PC-3 (cell line): ENCODE measurements around the gene IL18R1. TPM values are rescaled to one million over a fixed set of nuclear protein-coding genes. Genes with fewer than 3 reads are reported as not detected.
A peak's percentile ranks its signal among the peaks of the same experiment; 100 is the strongest.

ENCODE experiments used
- ATAC-seq: fragments of 200-7000 bp; cut with Tn5 transposase; 2 replicates; pipeline ENCODE4 v1.9.1; 2020; ENCODE audit warnings: mild to moderate bottlenecking, moderate library complexity
- BruUV-seq: library from RNA; stranded (reverse); fragments of 400-500 nt; replicated peaks from 2 replicates; lab custom pipeline; 2021; lab: Mats Ljungman, UMichigan
- CTCF ChIA-PET: fragments of 300-600 bp; sonication (Branson Sonifier 250); formaldehyde crosslinking; loops from one replicate; lab custom pipeline; 2022; ENCODE audit warnings: antibody characterized with exemption; lab: Charles Lee
- POLR2A ChIA-PET: fragments of 300-600 bp; sonication (Branson Sonifier 250); formaldehyde crosslinking; loops from one replicate; lab custom pipeline; 2022; ENCODE audit warnings: antibody characterized with exemption; ENCODE audit not compliant: unreplicated experiment; lab: Charles Lee
- DNase-seq: peaks from one replicate; pipeline ENCODE4 v3.0.0-alpha.2; 2015
- H2AFZ ChIP-seq: fragments of 300-600 bp; sonication (generic); 2 replicates; pipeline ENCODE4 v1.6.0; 2016; ENCODE audit warnings: antibody characterized with exemption, low read length
- H3F3A ChIP-seq: fragments of 300-600 bp; sonication (generic); one replicate; pipeline ENCODE4 v1.6.0; 2017; ENCODE audit warnings: antibody characterized with exemption, low read length, control low read depth, mild to moderate bottlenecking; ENCODE audit not compliant: unreplicated experiment
- H3K27ac ChIP-seq: fragments of 300-600 bp; sonication (generic); 2 replicates; pipeline ENCODE4 v1.5.1; 2016; ENCODE audit warnings: mild to moderate bottlenecking, low read length
- H3K27me3 ChIP-seq: fragments of 300-600 bp; sonication (generic); 2 replicates; pipeline ENCODE4 v1.6.1; 2016; ENCODE audit warnings: low read length, mixed read lengths
- H3K36me3 ChIP-seq: fragments of 300-600 bp; sonication (generic); 2 replicates; pipeline ENCODE4 v1.6.1; 2016; ENCODE audit warnings: low read depth, mixed run types, low read length, mixed read lengths
- H3K4me1 ChIP-seq: fragments of 300-600 bp; sonication (generic); 2 replicates; pipeline ENCODE4 v1.5.1; 2016; ENCODE audit warnings: low read length; ENCODE audit not compliant: insufficient read depth
- H3K4me2 ChIP-seq: fragments of 300-600 bp; sonication (generic); 2 replicates; pipeline ENCODE4 v1.6.0; 2016; ENCODE audit warnings: low read length
- H3K4me3 ChIP-seq: fragments of 300-600 bp; sonication (generic); 2 replicates; pipeline ENCODE4 v1.5.1; 2016; ENCODE audit warnings: mild to moderate bottlenecking, low read length, mixed read lengths
- H3K79me2 ChIP-seq: fragments of 300-600 bp; sonication (generic); 2 replicates; pipeline ENCODE4 v1.6.1; 2017; ENCODE audit warnings: low read length, mixed read lengths
- H3K9ac ChIP-seq: fragments of 300-600 bp; sonication (generic); 2 replicates; pipeline ENCODE4 v1.6.0; 2016; ENCODE audit warnings: mild to moderate bottlenecking, low read length
- H3K9me2 ChIP-seq: fragments of 300-600 bp; sonication (generic); replicated peaks from 2 replicates; pipeline ENCODE4 v1.6.1; 2016; ENCODE audit warnings: mixed run types, low read length, mixed read lengths
- H3K9me3 ChIP-seq: fragments of 300-600 bp; sonication (generic); 2 replicates; pipeline ENCODE4 v1.6.1; 2016; ENCODE audit warnings: low read length, mixed read lengths
- H4K20me1 ChIP-seq: fragments of 300-600 bp; sonication (generic); 2 replicates; pipeline ENCODE4 v1.6.1; 2016; ENCODE audit warnings: low read length, mixed read lengths
- CTCF ChIP-seq: fragments of 300-600 bp; sonication (generic); conservative IDR thresholded peaks from 2 replicates; pipeline ENCODE4 v1.5.1; 2017; ENCODE audit warnings: antibody characterized with exemption, low read depth, mild to moderate bottlenecking, low read length
- EZH2 ChIP-seq: fragments of 300-600 bp; sonication (generic); IDR thresholded peaks from one replicate; pipeline ENCODE4 v1.6.1; 2017; ENCODE audit warnings: antibody characterized with exemption, mild to moderate bottlenecking, low read length; ENCODE audit not compliant: unreplicated experiment
- EZH2phosphoT487 ChIP-seq: fragments of 300-600 bp; sonication (generic); IDR thresholded peaks from 2 replicates; pipeline ENCODE4 v1.6.1; 2018; ENCODE audit warnings: mild to moderate bottlenecking, antibody characterized with exemption, low read length, borderline replicate concordance
- intact Hi-C: fragments of 100-400 bp; cut with micrococcal nuclease; formaldehyde crosslinking; loops from 2 replicates; pipeline ENCODE4 v1.9.0; 2023
- total RNA-seq: library from RNA; depleted of rRNA; stranded (reverse); fragments of >200 nt; gene quantifications from 2 replicates; pipeline ENCODE4 v1.2.3, GENCODE V29; 2014

The IL18R1 gene
- total RNA-seq, 1 experiment from 2014 or later: 1.2 TPM

GRCh38 chr2:102356741-102357140 is 1.1 kb downstream of the IL18R1 start:
- DNase-seq: no peak
- no TSS peak for BruUV-seq
- no peaks in the 10 kb centered on the region for H3F3A ChIP-seq
- no peak overlapping the region for H2AFZ ChIP-seq
- peak overlapping the region; percentile 91 for H3K4me3 ChIP-seq
- CTCF ChIA-PET: no interaction called here
- H3K27ac ChIP-seq: no peak overlapping the region
- ATAC-seq: no peak
- TF ChIP-seq EZH2phosphoT487 (no peak), EZH2 (no peak), CTCF (no peak)
- H3K27me3 ChIP-seq: no peaks in the 10 kb centered on the region
- no peaks in the 10 kb centered on the region for H3K9me2 ChIP-seq
- H3K79me2 ChIP-seq: no peaks in the 10 kb centered on the region
- H4K20me1 ChIP-seq: no peaks in the 10 kb centered on the region
- no peaks in the 10 kb centered on the region for H3K9me3 ChIP-seq
- H3K36me3 ChIP-seq: no peaks in the 10 kb centered on the region; the same call in 1 of the 2 replicates
- POLR2A ChIA-PET: interaction anchor here (0.7 kb wide), 1 partner anchor 100 kb away, joined by 30 read pairs; no protein-coding TSS in a partner anchor
- H3K4me1 ChIP-seq: peaks cover 6% of the 10 kb centered on the region; the same call in 1 of the 2 replicates
- H3K4me2 ChIP-seq: peak overlapping the region; percentile 86
- intact Hi-C loops: loop anchor here (5.0 to 10.0 kb wide), 2 partner anchors 189 to 332 kb away; no protein-coding TSS in a partner anchor
- no peak overlapping the region for H3K9ac ChIP-seq

- no peaks in the 10 kb centered on the region for H3F3A ChIP-seq
- ChIA-PET CTCF (interaction anchor here (0.6 to 0.9 kb wide), 3 partner anchors 105 to 258 kb away, joined by 3 read pairs; no protein-coding TSS in a partner anchor), POLR2A (no interaction called here)
- no peaks in the 10 kb centered on the region for H3K79me2 ChIP-seq
- no TSS peak for BruUV-seq
- H3K9me3 ChIP-seq: no peaks in the 10 kb centered on the region
- H4K20me1 ChIP-seq: no peaks in the 10 kb centered on the region
- H3K9me2 ChIP-seq: no peaks in the 10 kb centered on the region
- H3K36me3 ChIP-seq: no peaks in the 10 kb centered on the region; the same call in 1 of the 2 replicates
- peaks cover 9% of the 10 kb centered on the region; the same call in 1 of the 2 replicates for H3K4me1 ChIP-seq
- H3K4me3 ChIP-seq: no peak overlapping the region
- H3K4me2 ChIP-seq: no peak overlapping the region
- no peak for DNase-seq
- no peak for TF ChIP-seq EZH2
- no peak for TF ChIP-seq CTCF
- TF ChIP-seq EZH2phosphoT487: no peak
- H3K27ac ChIP-seq: no peak overlapping the region
- ATAC-seq: no peak
- no peak overlapping the region for H3K9ac ChIP-seq
- H2AFZ ChIP-seq: no peak overlapping the region
- intact Hi-C loops: loop anchor here (5.0 to 10.0 kb wide), 2 partner anchors 191 to 333 kb away; no protein-coding TSS in a partner anchor
- H3K27me3 ChIP-seq: no peaks in the 10 kb centered on the region
Observed at GRCh38 chr2:102357937-102358336, 2.3 kb downstream of the IL18R1 start.

GRCh38 chr2:102358496-102358895 is 2.9 kb downstream of the IL18R1 start:
- H3K9me2 ChIP-seq: no peaks in the 10 kb centered on the region
- BruUV-seq: no TSS peak
- ChIA-PET CTCF (interaction anchor here (0.7 kb wide), 1 partner anchor 252 kb away, joined by 3 read pairs; no protein-coding TSS in a partner anchor), POLR2A (no interaction called here)
- no peaks in the 10 kb centered on the region for H3K27me3 ChIP-seq
- H3K9ac ChIP-seq: no peak overlapping the region
- intact Hi-C loops: loop anchor here (5.0 to 10.0 kb wide), 2 partner anchors 191 to 334 kb away; no protein-coding TSS in a partner anchor
- no peak overlapping the region for H3K4me2 ChIP-seq
- peaks cover 9% of the 10 kb centered on the region; the same call in 1 of the 2 replicates for H3K4me1 ChIP-seq
- no peaks in the 10 kb centered on the region for H3K9me3 ChIP-seq
- H4K20me1 ChIP-seq: no peaks in the 10 kb centered on the region
- H3K4me3 ChIP-seq: no peak overlapping the region
- no peak overlapping the region for H2AFZ ChIP-seq
- no peaks in the 10 kb centered on the region; the same call in 1 of the 2 replicates for H3K36me3 ChIP-seq
- no peaks in the 10 kb centered on the region for H3F3A ChIP-seq
- H3K79me2 ChIP-seq: no peaks in the 10 kb centered on the region
- ATAC-seq (no peak), DNase-seq (no peak)
- H3K27ac ChIP-seq: no peak overlapping the region
- TF ChIP-seq EZH2 (no peak), CTCF (no peak), EZH2phosphoT487 (no peak)
